Measurements from ENCODE around the gene CUL4A.

GRCh38 chr13:113204378-113204734, 5.1 kb upstream of the CUL4A start:
- TF ChIP-seq EZH2 (IDR thresholded peaks at IDR 0.05; ENCODE audit: insufficient read depth, poor library complexity, severe bottlenecking) (no peak), EZH2phosphoT487 (IDR thresholded peaks at IDR 0.05; ENCODE audit: insufficient read depth, low read depth) (no peak)
